ENCODE data around the gene GZMA.

GRCh38 chr5:55104036-55104772 lies 1.8 kb downstream of the GZMA start:
- TF ChIP-seq POLR2A (IDR thresholded peaks at IDR 0.05) = no peak
- TF ChIP-seq CTCF (IDR thresholded peaks at IDR 0.05) = no peak
- TF ChIP-seq EP300 (IDR thresholded peaks at IDR 0.05) = no peak
